Neural cell (in vitro differentiated cells): ENCODE data around the gene CLIC4.

Source experiments
- EP300 ChIP-seq: fragments of 450-650 bp; conservative IDR thresholded peaks from 2 replicates; pipeline ENCODE4 v1.6.1; 2014; ENCODE audit warnings: antibody characterized with exemption, mild to moderate bottlenecking, moderate library complexity; ENCODE audit not compliant: poor library complexity, severe bottlenecking
- EZH2 ChIP-seq: fragments of 200-600, 300-800 bp; shearing (Covaris generic), sonication (generic); IDR thresholded peaks from 2 replicates; pipeline ENCODE4 v1.6.1; 2014; ENCODE audit warnings: antibody characterized with exemption, low read length, borderline replicate concordance, mild to moderate bottlenecking; ENCODE audit not compliant: insufficient read depth, poor library complexity, severe bottlenecking
- REST ChIP-seq: IDR thresholded peaks from 2 replicates; pipeline ENCODE4 v1.6.1; 2012; ENCODE audit warnings: borderline replicate concordance
- TF ChIP-seq, protein P1 (sequence below): fragments of 450-650 bp; IDR thresholded peaks from 2 replicates; pipeline ENCODE4 v1.5.1; 2014; ENCODE audit warnings: antibody characterized with exemption, mild to moderate bottlenecking, moderate library complexity; ENCODE audit not compliant: poor library complexity, severe bottlenecking

GRCh38 chr1:24796524-24796923, 51.3 kb downstream of the CLIC4 start:
- TF ChIP-seq EZH2, result no peak
- no peak for TF ChIP-seq REST
- no peak for TF ChIP-seq EP300
- TF ChIP-seq, protein P1, sequence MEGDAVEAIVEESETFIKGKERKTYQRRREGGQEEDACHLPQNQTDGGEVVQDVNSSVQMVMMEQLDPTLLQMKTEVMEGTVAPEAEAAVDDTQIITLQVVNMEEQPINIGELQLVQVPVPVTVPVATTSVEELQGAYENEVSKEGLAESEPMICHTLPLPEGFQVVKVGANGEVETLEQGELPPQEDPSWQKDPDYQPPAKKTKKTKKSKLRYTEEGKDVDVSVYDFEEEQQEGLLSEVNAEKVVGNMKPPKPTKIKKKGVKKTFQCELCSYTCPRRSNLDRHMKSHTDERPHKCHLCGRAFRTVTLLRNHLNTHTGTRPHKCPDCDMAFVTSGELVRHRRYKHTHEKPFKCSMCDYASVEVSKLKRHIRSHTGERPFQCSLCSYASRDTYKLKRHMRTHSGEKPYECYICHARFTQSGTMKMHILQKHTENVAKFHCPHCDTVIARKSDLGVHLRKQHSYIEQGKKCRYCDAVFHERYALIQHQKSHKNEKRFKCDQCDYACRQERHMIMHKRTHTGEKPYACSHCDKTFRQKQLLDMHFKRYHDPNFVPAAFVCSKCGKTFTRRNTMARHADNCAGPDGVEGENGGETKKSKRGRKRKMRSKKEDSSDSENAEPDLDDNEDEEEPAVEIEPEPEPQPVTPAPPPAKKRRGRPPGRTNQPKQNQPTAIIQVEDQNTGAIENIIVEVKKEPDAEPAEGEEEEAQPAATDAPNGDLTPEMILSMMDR, result no peak
